Trophoblast cell (in vitro differentiated cells and primary cell): ENCODE measurements around the gene PDIA3.
A peak's percentile ranks its signal among the peaks of the same experiment; 100 is the strongest.
"Not testable (repeated sequence)": the region's sequence is repeated elsewhere in the genome, so short reads cannot be mapped to it uniquely, and the experiment has no call there.

Experiments
- DNase-seq, 2 donors: peaks; one replicate each; pipeline ENCODE4 v3.0.0-alpha.2; 2016
- H2AFZ ChIP-seq: 2 replicates; pipeline ENCODE4 v1.6.1; 2013; ENCODE audit warnings: low read length, moderate library complexity, mild to moderate bottlenecking; ENCODE audit not compliant: insufficient read depth, poor library complexity
- H2AK5ac ChIP-seq: 2 replicates; pipeline ENCODE4 v1.6.1; 2013; ENCODE audit warnings: mild to moderate bottlenecking, low read length
- H2BK120ac ChIP-seq: 2 replicates; pipeline ENCODE4 v1.6.1; 2013; ENCODE audit warnings: low read length, mild to moderate bottlenecking, moderate library complexity; ENCODE audit not compliant: insufficient read depth, poor library complexity
- H2BK12ac ChIP-seq: 2 replicates; pipeline ENCODE4 v1.6.1; 2013; ENCODE audit warnings: mild to moderate bottlenecking, low read length, moderate library complexity
- H2BK5ac ChIP-seq: 2 replicates; pipeline ENCODE4 v1.6.1; 2013; ENCODE audit warnings: low read length, low read depth, moderate library complexity, mild to moderate bottlenecking; ENCODE audit not compliant: poor library complexity
- H3K14ac ChIP-seq: 2 replicates; pipeline ENCODE4 v1.6.1; 2013; ENCODE audit warnings: mild to moderate bottlenecking, low read length
- H3K18ac ChIP-seq: 2 replicates; pipeline ENCODE4 v1.6.1; 2013; ENCODE audit warnings: mild to moderate bottlenecking, low read length
- H3K23ac ChIP-seq: 2 replicates; pipeline ENCODE4 v1.6.1; 2013; ENCODE audit warnings: low read length
- H3K27ac ChIP-seq: 2 replicates; pipeline ENCODE4 v1.5.1; 2013; ENCODE audit warnings: low read depth, mild to moderate bottlenecking, inconsistent platforms, low read length, moderate library complexity
- H3K27me3 ChIP-seq: 2 replicates; pipeline ENCODE4 v1.6.1; 2013; ENCODE audit warnings: inconsistent platforms, mild to moderate bottlenecking, low read length, moderate library complexity; ENCODE audit not compliant: insufficient read depth
- H3K36me3 ChIP-seq, 2 experiments: 1 replicate in 1 of 2; 2 replicates in 1 of 2; pipeline ENCODE4 v1.6.1; 2013; ENCODE audit warnings: low read length in 2 of 2, mild to moderate bottlenecking in 2 of 2, moderate library complexity in 1 of 2; ENCODE audit not compliant: insufficient read depth in 2 of 2, control insufficient read depth in 1 of 2
- H3K4ac ChIP-seq: 2 replicates; pipeline ENCODE4 v1.6.1; 2013; ENCODE audit warnings: low read depth, mild to moderate bottlenecking, low read length, moderate library complexity
- H3K4me1 ChIP-seq, 2 experiments: 1 replicate in 1 of 2; 2 replicates in 1 of 2; pipeline ENCODE4 v1.6.1; 2013; ENCODE audit warnings: low read length in 2 of 2, mild to moderate bottlenecking in 2 of 2, moderate library complexity in 1 of 2; ENCODE audit not compliant: insufficient read depth in 2 of 2, control insufficient read depth in 1 of 2
- H3K4me2 ChIP-seq: 2 replicates; pipeline ENCODE4 v1.6.1; 2013; ENCODE audit warnings: inconsistent platforms, mild to moderate bottlenecking, low read length, moderate library complexity
- H3K4me3 ChIP-seq: 2 replicates; pipeline ENCODE4 v1.5.1; 2013; ENCODE audit warnings: mild to moderate bottlenecking, low read depth, low read length, inconsistent platforms
- H3K79me1 ChIP-seq: one replicate; pipeline ENCODE4 v1.6.1; 2013; ENCODE audit warnings: low read length
- H3K79me2 ChIP-seq: 2 replicates; pipeline ENCODE4 v1.6.1; 2013; ENCODE audit warnings: low read length, mild to moderate bottlenecking; ENCODE audit not compliant: control insufficient read depth, insufficient read depth, poor library complexity
- H3K9ac ChIP-seq: 2 replicates; pipeline ENCODE4 v1.6.1; 2013; ENCODE audit warnings: mild to moderate bottlenecking, low read length
- H3K9me3 ChIP-seq: 2 replicates; pipeline ENCODE4 v1.6.1; 2013; ENCODE audit warnings: low read depth, mild to moderate bottlenecking, control low read depth, inconsistent platforms, low read length; ENCODE audit not compliant: insufficient read depth
- H4K12ac ChIP-seq: 2 replicates; pipeline ENCODE4 v1.6.1; 2013; ENCODE audit warnings: low read depth, mild to moderate bottlenecking, low read length, moderate library complexity
- H4K8ac ChIP-seq: 2 replicates; pipeline ENCODE4 v1.6.1; 2013; ENCODE audit warnings: low read depth, mild to moderate bottlenecking, low read length, moderate library complexity
- H4K91ac ChIP-seq: one replicate; pipeline ENCODE4 v1.6.1; 2013; ENCODE audit warnings: low read depth, mild to moderate bottlenecking, low read length, moderate library complexity
- WGBS: extraction: QIAGEN DNeasy Blood & Tissue Kit; methylation state at CpG from one replicate; pipeline ENCODE4 v1.1.7; 2013; ENCODE audit warnings: missing lambda C conversion rate; ENCODE audit not compliant: insufficient read length, insufficient coverage; ENCODE audit errors: extremely low coverage; 5-methylcytosine and 5-hydroxymethylcytosine counted together

PDIA3 gene

DNA sequence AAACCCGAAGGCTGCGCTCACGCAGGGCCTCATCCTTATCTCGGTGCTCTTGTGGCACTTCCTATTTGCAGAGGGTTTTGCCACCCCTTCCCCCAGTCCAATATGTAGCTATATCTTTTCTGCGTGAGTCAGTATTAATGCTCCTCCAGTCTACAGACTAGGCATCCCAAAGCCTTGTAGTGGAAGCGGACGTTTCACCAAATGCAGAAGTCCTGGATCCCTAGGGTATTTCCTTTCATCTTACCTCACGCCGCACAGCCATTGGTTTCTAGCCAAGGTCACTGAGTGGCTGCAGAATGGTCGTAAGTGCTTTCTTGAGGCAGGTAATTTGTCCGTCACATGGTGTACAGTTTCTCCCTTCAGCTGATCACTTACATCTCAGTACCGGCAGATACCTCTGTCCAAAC lies 668 bp downstream of the PDIA3 start:
- no CpG with 5 or more reads among the region's 12 CpGs for WGBS
- Histone ChIP-seq H3K4me2 (peak overlapping the region; percentile 72), H3K79me2 (peaks cover 17% of the 10 kb centered on the region)

GRCh38 chr15:43748376-43748775 lies 2.1 kb downstream of the PDIA3 start:
- Histone ChIP-seq H3K9ac (no peak overlapping the region), H3K18ac (no peak overlapping the region), H3K23ac (no peak overlapping the region), H3K27me3 (no peaks in the 10 kb centered on the region), H2BK12ac (no peak overlapping the region), H3K14ac (no peak overlapping the region), H3K4me2 (peak overlapping the region; percentile 12), H2BK5ac (no peak overlapping the region), H3K4ac (peak overlapping the region; percentile 94), H4K12ac (no peak overlapping the region), H3K79me2 (peaks cover 21% of the 10 kb centered on the region), H3K4me1 (peaks cover 0 to 7% of the 10 kb centered on the region in 2 experiments), H2AK5ac (no peak overlapping the region), H4K91ac (no peak overlapping the region), H3K36me3 (peaks cover 9 to 12% of the 10 kb centered on the region in 2 experiments), H2AFZ (no peak overlapping the region), H3K27ac (no peak overlapping the region), H3K9me3 (no peaks in the 10 kb centered on the region), H3K4me3 (no peak overlapping the region), H2BK120ac (no peak overlapping the region), H3K79me1 (peaks cover 13% of the 10 kb centered on the region), H4K8ac (no peak overlapping the region)
- DNase-seq: no peak
- no CpG with 5 or more reads among the region's 3 CpGs for WGBS

More for the DNA sequence above, 668 bp downstream of the PDIA3 start:
- H3K23ac ChIP-seq, H3K4me1 ChIP-seq, H3K9me3 ChIP-seq, H2BK12ac ChIP-seq, H3K36me3 ChIP-seq, H2AK5ac ChIP-seq, H3K27me3 ChIP-seq: not testable (repeated sequence)
- H4K8ac ChIP-seq: peak overlapping the region; percentile 89
- H3K4ac ChIP-seq: peak overlapping the region; percentile 90
- H3K27ac ChIP-seq: peak overlapping the region; percentile 71
- H3K4me3 ChIP-seq: peak overlapping the region; percentile 92
- peak; percentile 12 to 42 for DNase-seq
- H3K18ac ChIP-seq: peak overlapping the region; percentile 100
- peak overlapping the region; percentile 95 for H3K14ac ChIP-seq
- peak overlapping the region; percentile 96 for H4K12ac ChIP-seq
- peak overlapping the region; percentile 96 for H2BK120ac ChIP-seq
- H2BK5ac ChIP-seq: peak overlapping the region; percentile 88
- H3K9ac ChIP-seq: peak overlapping the region; percentile 89
- peaks cover 13% of the 10 kb centered on the region for H3K79me1 ChIP-seq
- peak overlapping the region; percentile 90 for H2AFZ ChIP-seq
- H4K91ac ChIP-seq: peak overlapping the region; percentile 96

GRCh38 chr15:43749690-43750345 lies 3.6 kb downstream of the PDIA3 start:
- H3K36me3 ChIP-seq: peaks cover 17 to 21% of the 10 kb centered on the region in 2 experiments
- no peak overlapping the region for H2AK5ac ChIP-seq
- H4K8ac ChIP-seq: no peak overlapping the region
- peak overlapping the region; percentile 71 for H3K4ac ChIP-seq
- H2BK12ac ChIP-seq: no peak overlapping the region
- H2BK120ac ChIP-seq: no peak overlapping the region
- H3K79me2 ChIP-seq: peaks cover 21% of the 10 kb centered on the region
- no peak overlapping the region for H3K27ac ChIP-seq
- H3K4me1 ChIP-seq: peaks cover 0 to 7% of the 10 kb centered on the region in 2 experiments
- no peak overlapping the region for H4K91ac ChIP-seq
- no peak overlapping the region for H2AFZ ChIP-seq
- DNase-seq: peak; percentile 23 to 34
- no peak overlapping the region for H3K14ac ChIP-seq
- no peak overlapping the region for H3K23ac ChIP-seq
- no peak overlapping the region for H2BK5ac ChIP-seq
- H3K9ac ChIP-seq: no peak overlapping the region
- no peak overlapping the region for H3K4me3 ChIP-seq
- no CpG with 5 or more reads among the region's 12 CpGs for WGBS
- H3K18ac ChIP-seq: no peak overlapping the region
- no peak overlapping the region for H4K12ac ChIP-seq
- H3K79me1 ChIP-seq: peaks cover 13% of the 10 kb centered on the region
- H3K27me3 ChIP-seq: no peaks in the 10 kb centered on the region
- no peak overlapping the region for H3K4me2 ChIP-seq
- no peaks in the 10 kb centered on the region for H3K9me3 ChIP-seq

- Histone ChIP-seq H3K27ac (no peak overlapping the region), H3K9me3 (no peaks in the 10 kb centered on the region), H3K9ac (no peak overlapping the region), H4K12ac (no peak overlapping the region), H2BK120ac (no peak overlapping the region), H3K27me3 (no peaks in the 10 kb centered on the region), H3K79me1 (peaks cover under 1% of the 10 kb centered on the region), H3K14ac (no peak overlapping the region), H3K4me2 (no peak overlapping the region), H3K23ac (no peak overlapping the region), H4K8ac (no peak overlapping the region), H3K4me1 (peaks cover 0 to 3% of the 10 kb centered on the region in 2 experiments), H2AK5ac (no peak overlapping the region), H3K79me2 (peaks cover 13% of the 10 kb centered on the region), H3K4me3 (no peak overlapping the region), H3K4ac (no peak overlapping the region), H3K18ac (no peak overlapping the region), H3K36me3 (peaks cover 22 to 28% of the 10 kb centered on the region in 2 experiments), H2AFZ (no peak overlapping the region), H2BK5ac (no peak overlapping the region), H2BK12ac (no peak overlapping the region), H4K91ac (no peak overlapping the region)
- no peak for DNase-seq
- no CpG with 5 or more reads among the region's 6 CpGs for WGBS
Observed at GRCh38 chr15:43751885-43752284, 5.6 kb downstream of the PDIA3 start.
